GM21529 (cell line): Measurements from ENCODE around the gene VWC2.
A peak's percentile ranks its signal among the peaks of the same experiment; 100 is the strongest.
"Not testable (repeated sequence)": the region's sequence is repeated elsewhere in the genome, so short reads cannot be mapped to it uniquely, and the experiment has no call there.

Source experiments
- ATAC-seq: cut with Tn5 transposase; IDR thresholded peaks from one replicate; pipeline ENCODE4 v1.9.1; 2021; ENCODE audit not compliant: unreplicated experiment

VWC2 gene

DNA sequence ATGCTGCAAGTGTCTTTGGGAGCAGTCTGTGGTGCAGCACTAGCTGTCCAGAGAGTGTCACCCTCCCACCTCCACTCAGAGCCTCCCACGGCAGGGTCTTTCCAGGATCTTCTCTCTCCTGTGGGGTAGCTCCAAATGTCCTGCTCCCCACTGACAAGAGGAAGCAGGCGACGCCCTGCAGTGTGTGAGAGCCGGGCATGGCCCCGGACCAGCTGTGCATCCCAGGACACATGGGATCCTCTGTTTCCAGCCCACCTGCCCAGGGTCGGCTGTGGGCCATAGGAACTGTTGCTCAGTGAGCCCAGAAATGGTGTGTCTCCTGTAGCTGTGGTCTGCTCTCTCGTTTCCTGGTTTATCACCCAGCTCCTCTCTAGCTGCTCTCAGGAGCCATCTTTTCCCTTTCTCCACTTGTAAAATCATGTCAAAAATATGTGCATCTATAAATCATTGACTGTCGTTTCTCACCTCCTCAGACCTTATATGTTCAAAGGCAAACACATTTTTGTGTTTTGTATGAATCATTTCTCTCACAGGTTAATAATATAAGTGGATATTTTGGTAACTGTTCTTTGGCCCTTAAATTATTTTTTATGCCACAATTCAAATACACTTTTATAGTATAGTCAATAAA is 74.9 kb downstream of the VWC2 start:
- no peak for ATAC-seq

GRCh38 chr7:49850921-49851613 is 77.6 kb downstream of the VWC2 start:
- no peak for ATAC-seq

DNA sequence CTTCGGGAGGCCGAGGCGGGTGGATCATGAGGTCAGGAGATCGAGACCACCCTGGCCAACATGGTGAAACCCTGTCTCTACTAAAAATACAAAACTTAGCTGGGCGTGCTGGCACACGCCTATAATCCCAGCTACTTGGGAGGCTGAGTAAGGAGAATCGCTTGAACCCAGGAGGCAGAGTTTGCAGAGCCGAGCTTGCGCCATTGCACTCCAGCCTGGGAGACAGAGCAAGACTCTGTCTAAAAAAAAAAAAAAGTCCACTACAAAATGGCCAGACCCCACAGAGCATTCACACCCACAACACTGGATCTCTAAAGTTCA is 78.1 kb downstream of the VWC2 start:
- ATAC-seq, result not testable (repeated sequence)

GRCh38 chr7:49852619-49853462 is 79.4 kb downstream of the VWC2 start:
- peak; percentile 84 for ATAC-seq

DNA sequence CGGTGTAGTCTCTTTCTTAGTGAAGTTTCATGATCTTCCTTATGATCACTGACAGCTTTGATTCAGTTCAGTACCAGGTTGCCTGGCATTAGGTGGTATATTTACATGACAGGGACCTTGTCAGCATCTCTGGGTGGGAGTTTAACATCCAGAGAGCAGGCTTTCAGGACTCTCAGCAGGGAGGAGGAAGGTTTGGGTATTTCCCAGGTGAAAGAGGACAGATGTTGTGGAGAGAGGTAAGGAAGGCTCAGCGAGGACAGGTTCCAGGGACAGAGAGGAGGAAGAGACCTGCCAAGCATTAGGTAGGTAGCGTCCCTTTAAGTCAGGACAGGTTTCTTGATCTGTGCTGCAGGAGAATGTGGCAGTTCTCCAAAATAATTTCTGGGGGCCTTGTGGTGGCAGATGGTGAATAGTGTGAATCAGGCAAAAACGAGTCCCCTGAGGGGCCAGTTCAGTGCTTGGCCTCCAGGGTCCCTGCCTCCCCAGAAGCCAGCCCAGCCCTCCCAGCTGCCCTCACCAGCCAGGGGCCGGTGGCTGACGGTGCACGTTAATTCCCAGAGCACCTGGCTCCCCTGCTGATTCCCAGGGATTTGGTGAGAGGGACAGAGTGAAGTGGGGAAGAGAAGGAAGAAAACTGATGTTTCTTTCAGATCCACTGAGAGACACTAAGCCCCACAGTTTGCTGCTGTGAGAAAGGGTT is 82.0 kb downstream of the VWC2 start:
- no peak for ATAC-seq

GRCh38 chr7:49860293-49860692 is 86.9 kb downstream of the VWC2 start:
- no peak for ATAC-seq

GRCh38 chr7:49866076-49866735 is 92.8 kb downstream of the VWC2 start:
- no peak for ATAC-seq

- no peak for ATAC-seq
Observed at GRCh38 chr7:49866910-49867309, 93.5 kb downstream of the VWC2 start.

DNA sequence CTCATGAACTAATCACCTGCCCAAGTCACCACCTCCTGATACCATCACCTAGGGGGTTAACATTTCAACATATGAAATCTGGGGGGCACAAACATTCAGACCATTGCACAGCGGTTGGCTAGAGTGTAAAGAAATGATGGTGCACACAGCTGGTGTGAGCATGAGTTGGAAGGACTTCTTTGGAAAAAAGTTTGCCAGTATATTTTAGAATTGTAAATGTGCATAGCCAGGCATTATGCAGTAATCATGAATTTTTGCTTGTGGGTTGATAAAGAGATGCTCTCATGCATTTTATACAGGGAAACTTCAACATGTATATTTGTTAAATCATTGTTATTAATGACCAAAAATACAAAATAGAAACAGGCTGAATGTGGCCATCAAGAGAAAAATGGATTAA is 100.0 kb downstream of the VWC2 start:
- ATAC-seq, result no peak

DNA sequence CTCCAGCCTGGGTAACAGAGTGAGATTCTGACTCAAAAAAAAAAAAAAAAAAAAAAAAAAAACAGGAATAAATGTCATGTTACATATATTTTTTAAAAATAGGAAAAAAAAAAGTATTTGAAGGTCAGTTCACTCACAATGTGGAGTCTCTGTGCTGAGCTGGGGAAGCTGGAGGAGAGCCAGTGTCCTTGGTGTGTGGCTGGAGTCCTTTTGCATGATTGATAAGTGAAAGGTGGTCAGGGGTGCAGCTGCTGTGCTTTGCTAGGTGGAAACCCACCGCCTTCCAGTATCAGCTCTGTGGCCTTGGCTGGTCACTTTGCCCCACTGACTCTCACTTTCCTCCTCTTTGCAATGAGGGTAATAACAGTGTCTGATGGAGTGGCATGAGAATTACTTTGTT is 101.9 kb downstream of the VWC2 start:
- no peak for ATAC-seq

- no peak for ATAC-seq
Observed at GRCh38 chr7:49876202-49876601, 102.8 kb downstream of the VWC2 start.

DNA sequence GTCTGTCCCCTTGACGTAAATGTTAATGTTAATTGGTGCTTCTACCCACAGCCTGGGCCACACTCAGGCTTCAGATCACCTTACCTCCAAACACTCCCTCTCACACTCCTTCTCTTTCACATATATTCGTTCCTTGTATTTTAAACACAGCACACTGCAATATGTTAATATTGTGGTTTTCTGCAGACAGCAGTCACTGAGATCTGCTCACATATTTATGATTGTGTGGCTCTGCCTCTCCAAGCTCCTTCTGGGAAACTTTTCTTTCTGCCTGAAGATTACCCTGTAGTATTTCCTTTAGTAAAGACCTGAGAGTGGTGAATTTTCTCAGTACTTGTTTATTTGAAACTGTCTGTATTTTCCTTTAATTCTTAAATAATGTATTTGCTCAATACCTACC is 104.7 kb downstream of the VWC2 start:
- ATAC-seq, result no peak

- ATAC-seq, result no peak
Observed at GRCh38 chr7:49878627-49879026, 105.2 kb downstream of the VWC2 start.

- no peak for ATAC-seq
Observed at GRCh38 chr7:49883933-49884332, 110.5 kb downstream of the VWC2 start.

DNA sequence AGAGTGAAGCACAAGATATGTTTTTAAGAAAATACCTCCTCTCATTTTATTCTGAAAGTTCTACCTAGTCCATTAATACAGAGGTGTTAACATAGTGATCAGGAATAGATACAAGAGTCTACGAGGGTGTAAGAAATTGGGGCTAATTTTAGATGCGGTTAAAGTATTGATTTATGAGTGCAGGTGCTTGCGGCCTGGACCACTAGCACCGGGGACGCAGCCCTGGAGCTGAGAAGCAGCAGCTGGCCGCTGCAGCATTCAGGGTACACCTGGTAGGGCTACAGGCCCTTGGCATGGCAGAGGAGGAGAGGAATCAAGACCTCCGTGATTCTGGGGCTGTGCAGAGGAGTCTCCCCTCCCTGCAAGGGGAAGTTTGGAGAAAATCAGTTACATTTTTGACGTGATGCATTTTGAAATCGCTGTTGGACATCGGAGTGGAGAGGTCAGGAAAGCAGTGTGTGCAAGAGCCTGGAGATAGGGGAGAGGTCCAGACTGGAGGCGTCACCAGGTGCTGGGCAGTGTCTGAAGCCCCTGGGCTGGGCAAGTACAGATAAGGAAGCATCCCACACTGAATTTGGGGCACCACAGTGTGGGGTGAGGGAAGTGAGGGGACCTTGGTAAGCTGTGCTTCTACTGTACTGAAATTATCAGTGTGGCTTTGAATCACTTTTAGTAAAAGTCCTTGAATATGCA is 112.3 kb downstream of the VWC2 start:
- ATAC-seq, result no peak

GRCh38 chr7:49892481-49892880 is 119.0 kb downstream of the VWC2 start:
- no peak for ATAC-seq

DNA sequence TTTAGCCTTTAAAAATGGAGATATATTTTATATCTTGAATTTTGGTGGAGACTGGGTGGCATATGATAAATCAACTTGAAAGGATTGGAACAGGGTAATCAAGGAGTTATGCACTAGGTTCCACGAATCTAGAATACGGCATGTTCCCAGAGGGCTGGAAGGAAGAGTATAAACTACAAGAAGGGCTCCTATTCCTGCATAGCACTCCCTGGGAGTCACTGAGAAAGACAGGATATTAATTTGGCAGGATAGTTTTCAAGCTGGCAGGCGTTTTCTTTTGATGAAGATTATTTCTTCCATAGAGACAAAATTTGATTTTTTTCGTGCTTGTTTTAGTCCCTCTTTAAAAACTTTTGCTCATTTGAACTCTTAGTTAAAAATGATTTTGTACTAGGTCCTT is 119.7 kb downstream of the VWC2 start:
- no peak for ATAC-seq

- no peak for ATAC-seq
Observed at GRCh38 chr7:49894543-49894942, 121.1 kb downstream of the VWC2 start.

DNA sequence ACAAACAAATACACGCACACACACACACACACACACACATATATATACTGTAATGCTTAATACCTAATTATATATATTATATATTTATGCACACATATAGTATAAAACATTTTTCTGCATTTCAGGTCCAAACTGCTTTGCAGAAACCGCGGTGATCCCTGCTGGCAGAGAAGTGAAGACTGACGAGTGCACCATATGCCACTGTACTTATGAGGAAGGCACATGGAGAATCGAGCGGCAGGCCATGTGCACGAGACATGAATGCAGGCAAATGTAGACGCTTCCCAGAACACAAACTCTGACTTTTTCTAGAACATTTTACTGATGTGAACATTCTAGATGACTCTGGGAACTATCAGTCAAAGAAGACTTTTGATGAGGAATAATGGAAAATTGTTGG is 138.5 kb downstream of the VWC2 start:
- ATAC-seq, result no peak

DNA sequence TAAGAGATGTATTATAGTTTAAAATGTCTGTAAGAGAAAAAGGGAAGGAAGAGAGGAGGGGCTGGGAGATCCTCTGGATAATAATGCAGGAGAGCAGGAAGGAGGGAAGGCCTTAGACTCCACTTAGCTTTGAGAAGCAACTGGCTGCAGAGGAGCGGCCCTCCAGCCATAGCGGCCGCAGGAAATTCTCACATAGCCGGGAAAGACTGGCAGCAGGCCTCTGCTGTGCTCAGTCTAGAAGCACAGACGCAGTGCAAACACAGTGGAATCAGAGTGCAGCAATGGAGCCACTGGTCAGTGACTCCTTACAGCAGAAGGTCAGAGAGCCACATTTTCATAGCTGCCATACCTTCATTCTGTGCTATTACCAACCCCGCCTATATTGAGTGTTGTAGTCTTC is 153.3 kb downstream of the VWC2 start:
- no peak for ATAC-seq
